ENCODE results near the gene PHYH. TPM values are rescaled to one million over a fixed set of nuclear protein-coding genes. Genes with fewer than 3 reads are reported as not detected.
A peak's percentile ranks its signal among the peaks of the same experiment; 100 is the strongest.

The PHYH gene
- total and polyA plus RNA-seq, 2 of the 4 experiments (the other 2 are of a cell fraction): 10.9 to 13.4 TPM

DNA sequence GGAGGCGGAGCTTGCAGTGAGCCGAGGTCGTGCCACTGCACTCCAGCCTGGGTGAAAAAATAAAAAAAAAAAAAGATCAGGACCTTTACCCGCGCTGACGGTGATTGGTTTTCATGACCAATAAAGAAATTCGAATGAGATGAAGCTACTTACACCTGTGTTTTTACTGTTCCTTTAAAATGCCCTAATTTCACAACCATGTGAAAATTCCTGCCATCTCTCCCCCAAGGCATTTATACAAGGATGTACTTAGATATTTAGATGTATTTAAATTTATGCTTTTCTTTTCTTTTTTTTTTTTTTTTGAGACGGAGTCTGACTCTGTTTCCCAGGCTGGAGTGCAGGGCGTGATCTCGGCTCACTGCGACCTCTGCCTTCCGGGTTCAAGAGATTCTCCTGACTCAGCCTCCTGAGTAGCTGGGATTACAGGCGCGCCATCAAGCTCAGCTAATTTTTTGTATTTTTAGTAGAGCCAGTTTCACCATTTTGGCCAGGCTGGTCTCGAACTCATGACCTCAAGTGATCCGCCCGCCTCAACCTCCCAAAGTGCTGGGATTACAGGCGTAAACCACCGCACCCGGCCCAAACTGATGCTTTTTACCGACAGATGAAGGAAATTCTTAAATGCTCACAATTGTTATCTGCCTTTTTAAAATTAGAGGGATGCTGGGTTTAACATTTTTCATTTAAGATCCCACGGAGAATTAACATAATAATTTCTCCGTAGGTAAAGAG, 3.1 kb upstream of the PHYH start:
- H4K20me1 ChIP-seq (ENCODE audit: insufficient read depth, low read length): no peaks in the 10 kb centered on the region
- no peak overlapping the region for H3K14ac ChIP-seq (replicated peaks; ENCODE audit: low read depth, low read length)
- H3K23ac ChIP-seq (ENCODE audit: low read depth, low read length): no peak overlapping the region
- H3K4me3 ChIP-seq (ENCODE audit: insufficient read depth, low read depth, low read length): no peak overlapping the region
- 68% methylated on average over 7 of the region's 23 CpGs; no CpG with 5 or more reads in 1 of the 2 experiments for WGBS, 2 experiments (ENCODE audit: extremely low coverage in 2 of 2, insufficient read length in 1 of 2)
- H3K9me3 ChIP-seq (ENCODE audit: control insufficient read depth, insufficient read depth, low read length): no peaks in the 10 kb centered on the region
- H3K9me1 ChIP-seq (ENCODE audit: insufficient read depth, low read length): peaks cover 4% of the 10 kb centered on the region
- no peaks in the 10 kb centered on the region for H3K27me3 ChIP-seq (ENCODE audit: control insufficient read depth, insufficient read depth, low read length)
- ATAC-seq (ENCODE audit: low read depth): no peak
- H2AK5ac ChIP-seq (ENCODE audit: low read depth, low read length): no peak overlapping the region
- H3K4ac ChIP-seq (ENCODE audit: low read depth, low read length): no peak overlapping the region
- H3K9ac ChIP-seq (ENCODE audit: low read depth, low read length): no peak overlapping the region
- TF ChIP-seq FOS (IDR thresholded peaks at IDR 0.05; ENCODE audit: low read depth, low read length): no peak
- no peak for TF ChIP-seq RFX5 (IDR thresholded peaks at IDR 0.05; ENCODE audit: low read depth, low read length)
- no peak overlapping the region for H2BK5ac ChIP-seq (ENCODE audit: low read depth, low read length, poor library complexity, severe bottlenecking)
- no peak overlapping the region for H3K4me2 ChIP-seq (ENCODE audit: low read depth, low read length)
- peaks cover 5% of the 10 kb centered on the region; the same call in 1 of the 2 replicates for H3K4me1 ChIP-seq (ENCODE audit: control insufficient read depth, insufficient read depth, low read length)
- DNase-seq: no peak
- H2AFZ ChIP-seq (replicated peaks; ENCODE audit: low read length, poor library complexity): peak overlapping the region; percentile 92
- H3K36me3 ChIP-seq (ENCODE audit: control insufficient read depth, insufficient read depth, low read length): no peaks in the 10 kb centered on the region
- peaks cover 5 to 14% of the 10 kb centered on the region in 2 experiments; a peak in 2 of 4 replicates for H3K79me1 ChIP-seq (ENCODE audit: low read depth in 1 of 2, low read length in 2 of 2)
- no peak overlapping the region for H3K56ac ChIP-seq (ENCODE audit: extremely low read depth, insufficient read depth, low read length)
- in situ Hi-C loops (cut with MboI; ENCODE audit: low sequenced_read_pairs) (loop anchor here (10.0 kb wide), 1 partner anchor 98 kb away; no protein-coding TSS in a partner anchor), intact Hi-C loops (cut with micrococcal nuclease) (loop anchor here (1.0 kb wide), 2 partner anchors 97 to 142 kb away; partner anchors contain the start of gene MCM10), dilution Hi-C loops (cut with HindIII; ENCODE audit: low sequenced_read_pairs, unreplicated experiment) (no loop called here)
- ChIA-PET CTCF (interaction anchor here (0.6 to 1.7 kb wide), 8 partner anchors 12 to 134 kb away, joined by 3 to 8 read pairs (median 3); no protein-coding TSS in a partner anchor), POLR2A (ENCODE audit: unreplicated experiment) (interaction anchor here (0.6 kb wide), 2 partner anchors 14 to 132 kb away, joined by 3 to 16 read pairs; no protein-coding TSS in a partner anchor)
- no peak overlapping the region for H2AK9ac ChIP-seq (replicated peaks; ENCODE audit: low read depth, low read length, poor library complexity)
- H4K8ac ChIP-seq (ENCODE audit: low read depth in 2 of 2, low read length in 2 of 2): no peak overlapping the region
- no peak overlapping the region for H2BK15ac ChIP-seq (ENCODE audit: low read depth, low read length)
- H2BK20ac ChIP-seq (ENCODE audit: low read depth, low read length): no peak overlapping the region
- no peak overlapping the region for H3K27ac ChIP-seq (ENCODE audit: insufficient read depth, low read length)
- BruUV-seq (replicated peaks): no TSS peak
- no peak overlapping the region for H2BK120ac ChIP-seq (ENCODE audit: low read depth, low read length)
- no peak overlapping the region for H4K91ac ChIP-seq (ENCODE audit: insufficient read depth, low read depth, low read length)
- H4K5ac ChIP-seq (ENCODE audit: low read depth, low read length): no peak overlapping the region
- H3K18ac ChIP-seq (ENCODE audit: low read depth, low read length): no peak overlapping the region
